ENCODE results near the gene INO80C.
A peak's percentile ranks its signal among the peaks of the same experiment; 100 is the strongest.

Gene INO80C

DNA sequence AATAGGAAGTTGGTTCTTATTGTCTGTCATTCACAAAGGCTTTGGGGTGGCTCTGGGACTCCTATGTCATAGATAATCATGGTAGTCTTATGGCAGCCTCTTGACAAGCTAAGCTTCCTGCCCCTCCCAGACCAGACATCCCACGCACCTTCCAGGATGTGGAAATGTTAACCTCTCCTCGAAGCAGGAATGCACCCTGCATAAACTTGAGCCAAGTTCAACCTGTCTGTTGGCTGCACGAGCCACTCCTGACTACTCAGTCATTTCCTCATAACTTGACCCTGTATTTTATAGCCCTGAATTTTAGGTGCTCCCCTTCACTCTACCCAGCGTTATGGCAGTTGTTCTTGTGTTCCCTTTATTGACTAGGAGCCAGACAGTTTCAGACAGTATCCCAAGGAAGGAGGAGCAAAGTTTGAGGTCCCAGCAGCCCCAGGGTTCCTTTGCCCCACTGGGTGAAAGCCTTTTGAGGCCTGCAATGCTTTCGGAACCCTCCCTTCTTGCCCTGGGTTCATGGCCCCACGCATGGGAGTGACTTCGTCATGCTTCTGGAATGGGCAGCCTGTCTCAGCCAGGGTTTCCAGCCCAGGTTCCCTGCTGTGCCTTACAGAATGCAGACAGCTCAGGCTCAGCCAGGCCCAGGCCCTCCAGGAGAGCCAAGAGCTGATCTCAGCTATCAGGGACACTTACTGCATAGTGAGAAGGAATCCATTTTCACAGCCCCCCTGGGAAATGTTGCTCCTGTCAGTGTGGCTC is 15.6 kb upstream of the INO80C start:
- TF ChIP-seq, protein P1, sequence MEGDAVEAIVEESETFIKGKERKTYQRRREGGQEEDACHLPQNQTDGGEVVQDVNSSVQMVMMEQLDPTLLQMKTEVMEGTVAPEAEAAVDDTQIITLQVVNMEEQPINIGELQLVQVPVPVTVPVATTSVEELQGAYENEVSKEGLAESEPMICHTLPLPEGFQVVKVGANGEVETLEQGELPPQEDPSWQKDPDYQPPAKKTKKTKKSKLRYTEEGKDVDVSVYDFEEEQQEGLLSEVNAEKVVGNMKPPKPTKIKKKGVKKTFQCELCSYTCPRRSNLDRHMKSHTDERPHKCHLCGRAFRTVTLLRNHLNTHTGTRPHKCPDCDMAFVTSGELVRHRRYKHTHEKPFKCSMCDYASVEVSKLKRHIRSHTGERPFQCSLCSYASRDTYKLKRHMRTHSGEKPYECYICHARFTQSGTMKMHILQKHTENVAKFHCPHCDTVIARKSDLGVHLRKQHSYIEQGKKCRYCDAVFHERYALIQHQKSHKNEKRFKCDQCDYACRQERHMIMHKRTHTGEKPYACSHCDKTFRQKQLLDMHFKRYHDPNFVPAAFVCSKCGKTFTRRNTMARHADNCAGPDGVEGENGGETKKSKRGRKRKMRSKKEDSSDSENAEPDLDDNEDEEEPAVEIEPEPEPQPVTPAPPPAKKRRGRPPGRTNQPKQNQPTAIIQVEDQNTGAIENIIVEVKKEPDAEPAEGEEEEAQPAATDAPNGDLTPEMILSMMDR (IDR thresholded peaks at IDR 0.05; ENCODE audit: low read length, missing control alignments) = no peak
- peak; percentile 84 for DNase-seq (ENCODE audit: low read depth)
- H3K4me3 ChIP-seq (replicated peaks; ENCODE audit: low read depth, low read length) = no peak overlapping the region

GRCh38 chr18:35512761-35513160 is 15.0 kb upstream of the INO80C start:
- no peak for DNase-seq (ENCODE audit: low read depth)
- TF ChIP-seq, protein P1 (IDR thresholded peaks at IDR 0.05; ENCODE audit: low read length, missing control alignments) = no peak

DNA sequence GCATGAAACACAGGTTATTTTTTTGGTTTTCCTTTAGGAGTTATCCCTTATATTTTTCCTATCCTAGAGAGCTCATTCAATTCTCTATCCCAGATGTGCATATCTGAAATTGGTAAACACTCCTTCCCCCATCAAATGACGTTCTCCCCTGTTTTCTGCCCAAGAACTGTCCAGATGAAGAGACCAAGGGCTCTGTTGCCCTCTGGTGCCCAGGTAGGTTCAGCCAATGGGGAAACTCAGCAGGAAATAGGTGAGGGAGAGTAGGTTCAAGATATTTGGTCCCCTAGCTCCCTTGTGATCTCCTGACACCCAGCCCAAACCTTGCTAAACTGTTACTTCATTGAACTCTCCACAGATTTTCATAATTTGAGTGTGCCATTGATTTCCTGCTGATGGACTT is 14.1 kb upstream of the INO80C start:
- TF ChIP-seq, protein P1 (IDR thresholded peaks at IDR 0.05; ENCODE audit: low read length, missing control alignments) = no peak
- no peak for DNase-seq (ENCODE audit: low read depth)
- H3K4me3 ChIP-seq (replicated peaks; ENCODE audit: low read depth, low read length) = no peak overlapping the region

More at GRCh38 chr18:35512761-35513160, 15.0 kb upstream of the INO80C start:
- no peak overlapping the region for H3K4me3 ChIP-seq (replicated peaks; ENCODE audit: low read depth, low read length)

DNA sequence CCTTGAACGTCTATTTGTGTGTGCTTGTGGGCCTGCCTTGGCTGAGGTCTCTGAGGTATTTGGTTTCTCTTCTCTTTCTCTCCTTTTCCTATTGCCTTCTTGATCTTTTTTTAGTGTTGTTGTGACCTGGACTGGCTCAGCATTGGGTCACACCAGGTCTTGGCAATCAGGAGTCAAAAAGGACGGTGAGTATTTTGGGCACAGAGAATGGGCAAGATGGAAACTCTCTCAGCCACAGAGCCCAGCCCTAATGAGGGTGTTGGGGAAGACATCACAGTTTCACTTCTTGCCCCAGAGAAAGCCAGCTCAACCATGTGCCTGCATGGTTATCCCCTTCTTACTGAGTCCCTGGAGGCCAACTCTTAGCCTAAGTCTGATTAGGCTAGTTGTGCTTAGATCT is 13.7 kb upstream of the INO80C start:
- no peak for DNase-seq (ENCODE audit: low read depth)
- no peak overlapping the region for H3K4me3 ChIP-seq (replicated peaks; ENCODE audit: low read depth, low read length)
- TF ChIP-seq, protein P1 (IDR thresholded peaks at IDR 0.05; ENCODE audit: low read length, missing control alignments) = no peak

GRCh38 chr18:35510076-35510651 is 12.4 kb upstream of the INO80C start:
- TF ChIP-seq, protein P1 (IDR thresholded peaks at IDR 0.05; ENCODE audit: low read length, missing control alignments) = no peak
- no peak for DNase-seq (ENCODE audit: low read depth)
- H3K4me3 ChIP-seq (replicated peaks; ENCODE audit: low read depth, low read length) = no peak overlapping the region

- no peak for DNase-seq (ENCODE audit: low read depth)
- H3K4me3 ChIP-seq (replicated peaks; ENCODE audit: low read depth, low read length) = no peak overlapping the region
- TF ChIP-seq, protein P1 (IDR thresholded peaks at IDR 0.05; ENCODE audit: low read length, missing control alignments) = no peak
These were observed 11.1 kb upstream of the INO80C start for GRCh38 chr18:35508746-35509338.

Measured in fibroblast of pulmonary artery (primary cell).